KMS-11 (cell line): ENCODE measurements around the gene MDK.

Source experiments
- H2AFZ ChIP-seq: fragments of 200-600 bp; sonication (generic); 2 replicates; pipeline ENCODE4 v1.6.1; 2016; ENCODE audit warnings: antibody characterized with exemption, mixed run types, low read depth
- H3K27ac ChIP-seq: fragments of 200-600 bp; sonication (generic); 2 replicates; pipeline ENCODE4 v1.6.1; 2016; ENCODE audit warnings: mild to moderate bottlenecking, mixed run types
- H3K27me3 ChIP-seq: fragments of 200-600 bp; sonication (generic); 2 replicates; pipeline ENCODE4 v1.6.1; 2017; ENCODE audit warnings: mild to moderate bottlenecking, low read depth, mixed run types, moderate library complexity; ENCODE audit not compliant: insufficient read depth
- H3K36me3 ChIP-seq: fragments of 200-600 bp; sonication (generic); 2 replicates; pipeline ENCODE4 v1.6.1; 2017; ENCODE audit warnings: mild to moderate bottlenecking, mixed run types; ENCODE audit not compliant: insufficient read depth
- H3K4me1 ChIP-seq: fragments of 200-600 bp; sonication (generic); 2 replicates; pipeline ENCODE4 v1.6.1; 2016; ENCODE audit warnings: mild to moderate bottlenecking, low read depth, mixed run types; ENCODE audit not compliant: poor library complexity, severe bottlenecking
- H3K4me2 ChIP-seq: fragments of 200-600 bp; sonication (generic); 2 replicates; pipeline ENCODE4 v1.7.0; 2016; ENCODE audit warnings: mild to moderate bottlenecking, mixed run types
- H3K4me3 ChIP-seq: fragments of 200-600 bp; sonication (generic); IDR thresholded peaks from 2 replicates; pipeline ENCODE4 v1.6.1; 2017; ENCODE audit warnings: low read depth, low read length, mixed read lengths; ENCODE audit not compliant: insufficient read depth
- H3K79me2 ChIP-seq: fragments of 200-600 bp; sonication (generic); 2 replicates; pipeline ENCODE4 v1.6.1; 2016; ENCODE audit warnings: low read depth, mixed run types; ENCODE audit not compliant: insufficient read depth
- H3K9ac ChIP-seq: fragments of 200-600 bp; sonication (generic); 2 replicates; pipeline ENCODE4 v1.6.1; 2016; ENCODE audit warnings: mild to moderate bottlenecking, mixed run types
- H4K20me1 ChIP-seq: fragments of 200-600 bp; sonication (generic); 2 replicates; pipeline ENCODE4 v1.6.1; 2016; ENCODE audit warnings: mild to moderate bottlenecking, mixed run types; ENCODE audit not compliant: insufficient read depth
- CTCF ChIP-seq: fragments of 200-600 bp; sonication (generic); conservative IDR thresholded peaks from 2 replicates; pipeline ENCODE4 v1.6.1; 2017; ENCODE audit warnings: low read depth, mild to moderate bottlenecking, antibody characterized with exemption, low read length, moderate library complexity, mixed read lengths

MDK gene

GRCh38 chr11:46381048-46381818 is at the start of gene MDK:
MDK (plus strand) TSS chr11:46381669; CDS start chr11:46382058, 389 bp downstream.
- Histone ChIP-seq H3K79me2 (no peaks in the 10 kb centered on the region), H3K27ac (no peak within 1 kb of the TSS), H3K4me1 (peaks cover 9% of the 10 kb centered on the region), H3K9ac (peak within 1 kb of the TSS; percentile 32; the same call in 1 of the 2 replicates), H3K36me3 (no peaks in the 10 kb centered on the region), H3K4me2 (peak within 1 kb of the TSS; percentile 100), H4K20me1 (no peaks in the 10 kb centered on the region), H3K27me3 (peaks cover 15% of the 10 kb centered on the region), H2AFZ (peak within 1 kb of the TSS; percentile 18; the same call in 1 of the 2 replicates), H3K4me3 (no peak within 1 kb of the TSS)
- no peak for TF ChIP-seq CTCF

GRCh38 chr11:46332093-46332567 is 49.3 kb upstream of the MDK start:
- Histone ChIP-seq H2AFZ (no peak overlapping the region), H4K20me1 (no peaks in the 10 kb centered on the region), H3K27ac (no peak overlapping the region), H3K4me1 (no peaks in the 10 kb centered on the region), H3K4me3 (no peak overlapping the region), H3K27me3 (peaks cover 46% of the 10 kb centered on the region; the same call in 1 of the 2 replicates), H3K36me3 (no peaks in the 10 kb centered on the region), H3K9ac (no peak overlapping the region), H3K79me2 (no peaks in the 10 kb centered on the region), H3K4me2 (no peak overlapping the region)
- no peak for TF ChIP-seq CTCF

GRCh38 chr11:46332568-46333393 is 48.7 kb upstream of the MDK start:
- Histone ChIP-seq H3K4me2 (no peak overlapping the region), H3K4me3 (no peak overlapping the region), H3K79me2 (no peaks in the 10 kb centered on the region), H3K9ac (no peak overlapping the region), H3K36me3 (no peaks in the 10 kb centered on the region), H3K27me3 (peaks cover 46% of the 10 kb centered on the region; the same call in 1 of the 2 replicates), H3K27ac (no peak overlapping the region), H3K4me1 (no peaks in the 10 kb centered on the region), H2AFZ (no peak overlapping the region), H4K20me1 (no peaks in the 10 kb centered on the region)
- TF ChIP-seq CTCF, result no peak

- TF ChIP-seq CTCF, result no peak
- peaks cover 46% of the 10 kb centered on the region; the same call in 1 of the 2 replicates for H3K27me3 ChIP-seq
- no peaks in the 10 kb centered on the region for H3K4me1 ChIP-seq
- no peaks in the 10 kb centered on the region for H3K79me2 ChIP-seq
- H3K27ac ChIP-seq, result no peak overlapping the region
- no peak overlapping the region for H3K9ac ChIP-seq
- no peak overlapping the region for H3K4me3 ChIP-seq
- H3K4me2 ChIP-seq, result no peak overlapping the region
- H4K20me1 ChIP-seq, result no peaks in the 10 kb centered on the region
- no peaks in the 10 kb centered on the region for H3K36me3 ChIP-seq
- no peak overlapping the region for H2AFZ ChIP-seq
These were observed 48.0 kb upstream of the MDK start for GRCh38 chr11:46333394-46333947.
